Chondrocyte (in vitro differentiated cells): Measurements from ENCODE around the gene ZCWPW2. TPM values are rescaled to one million over a fixed set of nuclear protein-coding genes. Genes with fewer than 3 reads are reported as not detected.

Experiments
- DNase-seq: peaks from one replicate; pipeline ENCODE4 v3.0.0; 2021; ENCODE audit warnings: mixed read lengths, low spot score
- H3K27ac Mint-ChIP-seq: one replicate; pipeline ENCODE4 v1.8.0; 2021; ENCODE audit warnings: mild to moderate bottlenecking, moderate library complexity, mixed read lengths; ENCODE audit not compliant: unreplicated experiment
- H3K27me3 Mint-ChIP-seq: 2 replicates; pipeline ENCODE4 v1.8.0; 2021; ENCODE audit warnings: low read depth, mixed read lengths
- H3K36me3 Mint-ChIP-seq: 2 replicates; pipeline ENCODE4 v1.8.0; 2021; ENCODE audit warnings: low read depth, mixed read lengths
- H3K4me1 Mint-ChIP-seq: 2 replicates; pipeline ENCODE4 v1.8.0; 2021; ENCODE audit warnings: low read depth, mild to moderate bottlenecking, mixed read lengths
- H3K4me3 Mint-ChIP-seq: one replicate; pipeline ENCODE4 v1.8.0; 2021; ENCODE audit warnings: mild to moderate bottlenecking, moderate library complexity, mixed read lengths; ENCODE audit not compliant: unreplicated experiment
- H3K9me3 Mint-ChIP-seq: 2 replicates; pipeline ENCODE4 v1.8.0; 2021; ENCODE audit warnings: low read depth, mixed read lengths
- total RNA-seq: library from RNA; stranded (reverse); gene quantifications from 3 replicates; pipeline ENCODE4 v1.2.1, GENCODE V29; 2021
- TF ChIP-seq, protein P1 (sequence below): fragments of 200-600 bp; sonication (generic); IDR thresholded peaks from 2 replicates; pipeline ENCODE4 v1.5.0; 2021; ENCODE audit warnings: antibody characterized with exemption, mild to moderate bottlenecking, moderate library complexity

The ZCWPW2 gene
- total RNA-seq, 1 donor from 2014 or later: 1.1 TPM

DNA sequence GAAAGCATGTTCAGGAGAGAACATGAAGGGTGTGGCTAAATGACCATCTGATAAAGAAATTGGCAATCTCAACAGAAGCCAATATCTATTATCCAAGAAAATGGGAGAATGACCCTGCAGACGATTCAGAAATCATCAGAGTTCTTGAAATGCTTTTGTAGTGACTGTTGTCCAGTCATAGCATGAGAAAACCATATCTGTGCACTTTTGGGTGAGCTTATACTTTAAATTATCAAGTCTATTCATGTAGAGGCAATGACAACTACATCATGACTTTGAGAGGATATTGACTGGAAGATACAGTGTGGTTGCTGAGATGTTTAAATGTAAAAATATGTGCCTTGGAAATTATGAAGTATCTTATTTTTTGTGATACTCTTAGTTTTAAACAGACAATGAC is 57.7 kb downstream of the ZCWPW2 start:
- Mint-ChIP-seq H3K9me3 (peaks cover 37% of the 10 kb centered on the region), H3K36me3 (peaks cover 6% of the 10 kb centered on the region)

DNA sequence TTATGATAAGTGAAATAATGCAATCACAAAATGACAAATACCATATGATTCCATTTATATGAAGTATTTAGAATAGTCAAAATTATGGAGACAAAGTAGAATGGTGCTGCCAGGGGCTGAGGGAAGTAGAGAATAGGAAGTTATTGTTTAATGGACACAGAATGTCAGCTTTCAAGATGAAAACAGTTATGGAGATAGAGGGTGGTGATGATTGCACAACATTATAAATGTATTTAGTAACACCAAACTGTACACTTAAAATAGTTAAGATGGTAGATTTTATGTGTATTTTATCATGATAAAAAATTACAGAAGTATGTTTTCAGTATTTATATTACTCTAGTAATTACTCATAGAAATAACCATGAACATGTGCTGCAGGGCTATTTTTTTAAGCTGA is 100.9 kb downstream of the ZCWPW2 start:
- peaks cover 3% of the 10 kb centered on the region for H3K4me1 Mint-ChIP-seq
- peaks cover 2% of the 10 kb centered on the region for H3K36me3 Mint-ChIP-seq
- TF ChIP-seq, protein P1, sequence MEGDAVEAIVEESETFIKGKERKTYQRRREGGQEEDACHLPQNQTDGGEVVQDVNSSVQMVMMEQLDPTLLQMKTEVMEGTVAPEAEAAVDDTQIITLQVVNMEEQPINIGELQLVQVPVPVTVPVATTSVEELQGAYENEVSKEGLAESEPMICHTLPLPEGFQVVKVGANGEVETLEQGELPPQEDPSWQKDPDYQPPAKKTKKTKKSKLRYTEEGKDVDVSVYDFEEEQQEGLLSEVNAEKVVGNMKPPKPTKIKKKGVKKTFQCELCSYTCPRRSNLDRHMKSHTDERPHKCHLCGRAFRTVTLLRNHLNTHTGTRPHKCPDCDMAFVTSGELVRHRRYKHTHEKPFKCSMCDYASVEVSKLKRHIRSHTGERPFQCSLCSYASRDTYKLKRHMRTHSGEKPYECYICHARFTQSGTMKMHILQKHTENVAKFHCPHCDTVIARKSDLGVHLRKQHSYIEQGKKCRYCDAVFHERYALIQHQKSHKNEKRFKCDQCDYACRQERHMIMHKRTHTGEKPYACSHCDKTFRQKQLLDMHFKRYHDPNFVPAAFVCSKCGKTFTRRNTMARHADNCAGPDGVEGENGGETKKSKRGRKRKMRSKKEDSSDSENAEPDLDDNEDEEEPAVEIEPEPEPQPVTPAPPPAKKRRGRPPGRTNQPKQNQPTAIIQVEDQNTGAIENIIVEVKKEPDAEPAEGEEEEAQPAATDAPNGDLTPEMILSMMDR: no peak
- peaks cover 38% of the 10 kb centered on the region for H3K9me3 Mint-ChIP-seq
- no peak overlapping the region for H3K4me3 Mint-ChIP-seq
- H3K27me3 Mint-ChIP-seq: no peaks in the 10 kb centered on the region
- no peak overlapping the region for H3K27ac Mint-ChIP-seq
- DNase-seq: no peak

More for the DNA sequence above, 57.7 kb downstream of the ZCWPW2 start:
- TF ChIP-seq, protein P1: no peak
- Mint-ChIP-seq H3K4me1 (no peaks in the 10 kb centered on the region), H3K4me3 (no peak overlapping the region), H3K27ac (no peak overlapping the region), H3K27me3 (no peaks in the 10 kb centered on the region)
- DNase-seq: no peak

DNA sequence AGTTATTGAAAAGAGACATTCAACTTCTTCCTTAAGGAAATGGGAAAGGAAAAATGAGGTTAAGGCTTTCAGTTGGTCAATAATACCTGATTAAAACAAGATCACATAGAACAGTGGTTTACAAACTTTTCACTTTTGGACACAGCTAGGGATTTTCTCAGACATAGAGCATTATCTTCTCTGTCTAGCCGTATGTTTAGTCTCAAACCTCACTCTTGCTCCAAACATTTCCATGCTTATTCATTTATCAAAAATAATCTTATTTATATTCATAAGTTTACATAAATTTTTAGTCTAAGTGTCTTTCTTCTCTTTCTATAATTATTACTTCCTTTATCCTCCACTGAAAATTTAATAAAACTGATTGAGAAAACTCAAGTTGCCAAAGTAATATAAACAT is 114.3 kb downstream of the ZCWPW2 start:
- no peaks in the 10 kb centered on the region for H3K36me3 Mint-ChIP-seq
- H3K4me3 Mint-ChIP-seq: no peak overlapping the region
- H3K4me1 Mint-ChIP-seq: no peaks in the 10 kb centered on the region
- no peaks in the 10 kb centered on the region for H3K27me3 Mint-ChIP-seq
- DNase-seq: no peak
- H3K9me3 Mint-ChIP-seq: no peaks in the 10 kb centered on the region
- H3K27ac Mint-ChIP-seq: no peak overlapping the region
- TF ChIP-seq, protein P1: no peak

GRCh38 chr3:28467414-28467813 is 118.9 kb downstream of the ZCWPW2 start:
- H3K27me3 Mint-ChIP-seq: no peaks in the 10 kb centered on the region
- no peak overlapping the region for H3K27ac Mint-ChIP-seq
- TF ChIP-seq, protein P1: no peak
- DNase-seq: no peak
- H3K9me3 Mint-ChIP-seq: peaks cover 11% of the 10 kb centered on the region
- H3K36me3 Mint-ChIP-seq: peaks cover 3% of the 10 kb centered on the region
- H3K4me1 Mint-ChIP-seq: no peaks in the 10 kb centered on the region
- H3K4me3 Mint-ChIP-seq: no peak overlapping the region

GRCh38 chr3:28476194-28476593 is 127.7 kb downstream of the ZCWPW2 start:
- no peak for DNase-seq
- Mint-ChIP-seq H3K36me3 (peaks cover 3% of the 10 kb centered on the region), H3K27ac (no peak overlapping the region), H3K27me3 (no peaks in the 10 kb centered on the region), H3K4me1 (no peaks in the 10 kb centered on the region), H3K9me3 (peaks cover 19% of the 10 kb centered on the region), H3K4me3 (no peak overlapping the region)
- TF ChIP-seq, protein P1: peak; percentile 88
